ENCODE measurements around the gene SPTLC1.

- TF ChIP-seq CTCF (optimal IDR thresholded peaks at IDR 0.05 in 1 of 3, IDR thresholded peaks at IDR 0.05 in 1 of 3, conservative IDR thresholded peaks at IDR 0.05 in 1 of 3; ENCODE audit: extremely low read depth in 1 of 3, insufficient read depth in 2 of 3, low read length in 3 of 3) (peak in 2 of 3 experiments; percentile 21 to 40), EZH2 (IDR thresholded peaks at IDR 0.05; ENCODE audit: low read length) (no peak)
These were observed 85.7 kb downstream of the SPTLC1 start for GRCh38 chr9:92029553-92029952.
